HepG2 (cell line): ENCODE results near the gene NSMCE1. TPM values are rescaled to one million over a fixed set of nuclear protein-coding genes. Genes with fewer than 3 reads are reported as not detected.

Experiments
- ATAC-seq: fragments of 200-7000 bp; cut with Tn5 transposase; 3 replicates; pipeline ENCODE4 v1.9.1; 2020; ENCODE audit warnings: mild to moderate bottlenecking, moderate library complexity
- BruUV-seq: library from RNA; stranded (reverse); fragments of 400-500 nt; replicated peaks from 2 replicates; lab custom pipeline; 2021; lab: Mats Ljungman, UMichigan
- CTCF ChIA-PET: fragments of 300-600 bp; formaldehyde crosslinking; extraction: SDS; loops from one replicate; lab custom pipeline; 2021; ENCODE audit warnings: low total read pairs, inconsistent platforms, low intra/inter-chr PET ratio; lab: Yijun Ruan, JAX
- POLR2A ChIA-PET: fragments of 350-600 bp; sonication (Branson Sonifier 250); formaldehyde crosslinking; loops from one replicate; lab custom pipeline; 2020; ENCODE audit warnings: antibody characterized with exemption, inconsistent platforms; lab: Yijun Ruan, JAX
- DNase-seq: peaks from one replicate; pipeline ENCODE4 v3.0.0-alpha.2; 2015; ENCODE audit warnings: low spot score
- FAIRE-seq: peaks from 3 replicates; lab custom pipeline; 2011; peaks lifted over from hg19 to GRCh38; lab: Jason Lieb, UNC
- H2AFZ ChIP-seq: one replicate; pipeline ENCODE4 v1.6.1; 2011; ENCODE audit warnings: low read length, inconsistent platforms
- H3K27ac ChIP-seq: fragments of 300-600 bp; 3 replicates; pipeline ENCODE4 v1.8.0; 2011; ENCODE audit warnings: mixed run types, mild to moderate bottlenecking, mixed read lengths, low read length, inconsistent platforms; ENCODE audit not compliant: insufficient read depth; ENCODE audit errors: extremely low read length
- H3K27me3 ChIP-seq, 2 experiments: fragments of 200-600 bp in 1 of 2; 2 replicates in 1 of 2; 3 replicates in 1 of 2; pipeline versions ENCODE4 v1.6.0 to v1.8.0; 2011; ENCODE audit warnings: low read length in 2 of 2, mild to moderate bottlenecking in 2 of 2, moderate library complexity in 2 of 2, inconsistent platforms in 1 of 2; ENCODE audit not compliant: insufficient read depth in 2 of 2, control insufficient read depth in 1 of 2
- H3K36me3 ChIP-seq, 2 experiments: fragments of 200-600 bp in 1 of 2; replicated peaks in 1 of 2; 2 replicates in 1 of 2; 3 replicates in 1 of 2; pipeline versions ENCODE4 v1.5.1 to v1.8.0; 2011; ENCODE audit warnings: low read length in 2 of 2, inconsistent platforms in 1 of 2; ENCODE audit not compliant: insufficient read depth in 2 of 2, control insufficient read depth in 1 of 2
- H3K4me1 ChIP-seq: 2 replicates; pipeline ENCODE4 v1.5.1; 2012; ENCODE audit warnings: low read length, inconsistent platforms; ENCODE audit not compliant: insufficient read depth
- H3K4me2 ChIP-seq: 2 replicates; pipeline ENCODE4 v1.6.0; 2011; ENCODE audit warnings: low read depth, low read length, inconsistent platforms
- H3K4me3 ChIP-seq, 3 experiments: fragments of 200-600 bp in 1 of 3; sonication (generic), shearing (Covaris generic) in 1 of 3; replicated peaks in 1 of 3; 2 replicates each; pipeline ENCODE4 v1.5.1; 2011 to 2016; ENCODE audit warnings: low read length in 3 of 3, inconsistent platforms in 2 of 3, low read depth in 2 of 3, mild to moderate bottlenecking in 2 of 3, control low read depth in 1 of 3, mixed read lengths in 1 of 3; ENCODE audit not compliant: insufficient read depth in 1 of 3
- H3K79me2 ChIP-seq: one replicate; pipeline ENCODE4 v1.6.1; 2011; ENCODE audit warnings: low read length, inconsistent platforms; ENCODE audit not compliant: insufficient read depth
- H3K9ac ChIP-seq: 2 replicates; pipeline ENCODE4 v1.6.0; 2011; ENCODE audit warnings: mild to moderate bottlenecking, low read depth, low read length, inconsistent platforms; ENCODE audit not compliant: insufficient read depth
- H3K9me3 ChIP-seq: 2 replicates; pipeline ENCODE4 v1.5.1; 2012; ENCODE audit warnings: mild to moderate bottlenecking, low read length
- H4K20me1 ChIP-seq: 2 replicates; pipeline ENCODE4 v1.6.0; 2011; ENCODE audit warnings: inconsistent platforms, mild to moderate bottlenecking, low read length, moderate library complexity; ENCODE audit not compliant: insufficient read depth
- FOXC1 ChIP-seq: sonication (generic); formaldehyde crosslinking; IDR thresholded peaks from 2 replicates; pipeline ENCODE4 v1.8.0; 2022; ENCODE audit warnings: mild to moderate bottlenecking, missing genetic modification reagents, borderline replicate concordance
- FOXP1 ChIP-seq, 2 experiments: fragments of 450-650 bp in 1 of 2; IDR thresholded peaks; 2 replicates each; pipeline ENCODE4 v1.6.1; 2017 to 2018; ENCODE audit warnings: antibody characterized with exemption in 1 of 2
- HOXD1 ChIP-seq: sonication (generic); formaldehyde crosslinking; IDR thresholded peaks from 2 replicates; pipeline ENCODE4 v1.5.0; 2020; ENCODE audit warnings: missing genetic modification reagents
- MAZ ChIP-seq, 2 experiments: sonication (generic) in 1 of 2; formaldehyde crosslinking in 1 of 2; IDR thresholded peaks; 2 replicates each; pipeline versions ENCODE4 v1.5.0 to v1.6.1; 2012 to 2020; ENCODE audit warnings: low read depth in 2 of 2, mild to moderate bottlenecking in 2 of 2, borderline replicate concordance in 1 of 2, improper control_type of control experiment in 1 of 2, low read length in 1 of 2, missing genetic modification reagents in 1 of 2, moderate library complexity in 1 of 2
- NFE2 ChIP-seq: sonication (generic); formaldehyde crosslinking; IDR thresholded peaks from 2 replicates; pipeline ENCODE4 v1.4.0; 2020; ENCODE audit warnings: missing genetic modification reagents
- PAX8 ChIP-seq: sonication (generic); formaldehyde crosslinking; IDR thresholded peaks from 2 replicates; pipeline ENCODE4 v1.8.0; 2022; ENCODE audit warnings: mild to moderate bottlenecking, missing genetic modification reagents, borderline replicate concordance
- PHB2 ChIP-seq: fragments of 450-650 bp; IDR thresholded peaks from 2 replicates; pipeline ENCODE4 v1.6.1; 2018; ENCODE audit not compliant: partially characterized antibody
- REXO4 ChIP-seq: sonication (generic); formaldehyde crosslinking; IDR thresholded peaks from 2 replicates; pipeline ENCODE4 v1.8.0; 2022; ENCODE audit warnings: missing genetic modification reagents, mild to moderate bottlenecking, borderline replicate concordance
- SOX5 ChIP-seq: IDR thresholded peaks from 2 replicates; pipeline ENCODE4 v1.6.1; 2016; ENCODE audit warnings: borderline replicate concordance
- TCF7 ChIP-seq: sonication (generic); IDR thresholded peaks from 2 replicates; pipeline ENCODE4 v1.6.1; 2016; ENCODE audit warnings: antibody characterized with exemption, low read depth
- ZBTB3 ChIP-seq: sonication (generic); formaldehyde crosslinking; IDR thresholded peaks from 2 replicates; pipeline ENCODE4 v1.4.0; 2020; ENCODE audit warnings: low read depth, mild to moderate bottlenecking, moderate library complexity, missing genetic modification reagents, borderline replicate concordance
- ZNF337 ChIP-seq: sonication (generic); formaldehyde crosslinking; IDR thresholded peaks from 2 replicates; pipeline ENCODE4 v1.5.1; 2020; ENCODE audit warnings: missing genetic modification reagents, low read depth, mild to moderate bottlenecking, borderline replicate concordance
- ZNF501 ChIP-seq: sonication (generic); formaldehyde crosslinking; IDR thresholded peaks from 2 replicates; pipeline ENCODE4 v1.5.1; 2020; ENCODE audit warnings: mild to moderate bottlenecking, moderate library complexity, missing genetic modification reagents
- ZSCAN31 ChIP-seq: sonication (generic); formaldehyde crosslinking; IDR thresholded peaks from 2 replicates; pipeline ENCODE4 v1.5.0; 2020; ENCODE audit warnings: low read depth, mild to moderate bottlenecking, missing genetic modification reagents
- WGBS: methylation state at CpG from one replicate; pipeline ENCODE4 v1.1.6; 2017; ENCODE audit warnings: low lambda C conversion rate; 5-methylcytosine and 5-hydroxymethylcytosine counted together
- in situ Hi-C: cut with HindIII; loops from 2 replicates; pipeline ENCODE4 v1.10.0; 2017; ENCODE audit warnings: low pct_unique_long_range_greater_than_20kb; ENCODE audit not compliant: extremely low pct_ligation_motif_present
- intact Hi-C: fragments of 100-400 bp; cut with micrococcal nuclease; formaldehyde crosslinking; loops from one replicate; pipeline ENCODE4 v1.10.0; 2022; ENCODE audit not compliant: unreplicated experiment
- polyA plus RNA-seq, 8 experiments: library from polyadenylated mRNA; depleted of rRNA in 3 of 8; stranded (reverse) in 7 of 8; unstranded in 1 of 8; fragments of >200 nt; fragmentation: Illumina TruSeq in 4 of 8; extraction: Trizol in 4 of 8; gene quantifications; 2 replicates each; pipeline versions ENCODE4 v1.2.1 to v1.2.3, GENCODE V29; 2011 to 2016; ENCODE audit warnings: low read depth in 4 of 8, missing spikeins in 1 of 8, mixed read lengths in 1 of 8; ENCODE audit not compliant: insufficient read depth in 1 of 8
- total RNA-seq, 5 experiments: library from RNA; depleted of rRNA; stranded (reverse); fragments of >200 nt; fragmentation: Illumina TruSeq; extraction: Trizol; gene quantifications; 2 replicates each; pipeline ENCODE4 v1.2.3, GENCODE V29; 2016; ENCODE audit warnings: low read depth in 1 of 5
- TF ChIP-seq, protein P1 (sequence below): sonication (generic); formaldehyde crosslinking; IDR thresholded peaks from 2 replicates; pipeline ENCODE4 v1.8.0; 2022; ENCODE audit warnings: mild to moderate bottlenecking, missing genetic modification reagents; ENCODE audit not compliant: insufficient replicate concordance
- TF ChIP-seq, protein P2 (sequence below): sonication (generic); formaldehyde crosslinking; IDR thresholded peaks from 2 replicates; pipeline ENCODE4 v1.8.0; 2022; ENCODE audit warnings: mild to moderate bottlenecking, missing genetic modification reagents, moderate library complexity
- TF ChIP-seq, protein P3 (sequence below): sonication (generic); formaldehyde crosslinking; IDR thresholded peaks from 2 replicates; pipeline ENCODE4 v1.8.1; 2023; ENCODE audit warnings: missing genetic modification reagents, inconsistent platforms, borderline replicate concordance
- TF ChIP-seq, protein P4 (sequence below): sonication (generic); formaldehyde crosslinking; IDR thresholded peaks from 2 replicates; pipeline ENCODE4 v1.5.0; 2020; ENCODE audit warnings: missing genetic modification reagents

The NSMCE1 gene
- total and polyA plus RNA-seq, 2 of the 13 experiments (the other 11 are each of a cell fraction or from before 2014, with no cell fraction given) = 42.7 to 52.9 TPM

DNA sequence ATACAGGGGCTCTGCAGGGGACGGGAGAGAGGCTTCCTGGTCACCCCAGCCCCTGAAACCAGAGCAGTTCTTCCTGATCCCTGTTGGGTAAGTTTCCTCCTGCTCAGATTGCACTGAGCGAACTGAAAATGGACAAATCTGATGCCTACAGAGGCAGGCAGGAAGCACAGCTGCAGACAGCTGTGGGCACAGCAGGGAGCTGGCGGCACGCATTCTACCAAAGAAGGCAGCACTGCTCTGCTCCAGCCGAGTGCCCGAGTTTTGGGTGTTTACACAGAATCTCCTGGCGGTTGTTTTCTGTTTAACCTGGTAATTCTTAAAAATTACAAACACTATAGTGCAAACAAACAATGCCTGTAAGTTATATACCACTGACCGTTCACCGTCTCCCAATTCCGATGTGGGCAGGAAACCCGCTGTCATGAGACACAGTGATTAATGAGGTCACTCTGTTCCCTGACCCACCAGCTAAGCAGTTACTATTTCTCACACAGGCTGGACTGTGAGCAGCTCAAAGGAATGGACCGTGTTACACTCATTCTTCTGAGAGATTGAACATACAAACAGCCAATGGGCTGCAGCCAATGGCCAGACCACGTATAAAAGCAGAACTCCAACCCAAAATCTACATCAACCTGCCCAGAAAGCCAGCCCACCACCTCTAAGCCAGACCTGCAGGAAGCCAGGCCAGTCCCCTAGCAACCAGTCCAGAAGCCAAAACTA is 25.5 kb downstream of the NSMCE1 start (continued):
- TF ChIP-seq, protein P1, sequence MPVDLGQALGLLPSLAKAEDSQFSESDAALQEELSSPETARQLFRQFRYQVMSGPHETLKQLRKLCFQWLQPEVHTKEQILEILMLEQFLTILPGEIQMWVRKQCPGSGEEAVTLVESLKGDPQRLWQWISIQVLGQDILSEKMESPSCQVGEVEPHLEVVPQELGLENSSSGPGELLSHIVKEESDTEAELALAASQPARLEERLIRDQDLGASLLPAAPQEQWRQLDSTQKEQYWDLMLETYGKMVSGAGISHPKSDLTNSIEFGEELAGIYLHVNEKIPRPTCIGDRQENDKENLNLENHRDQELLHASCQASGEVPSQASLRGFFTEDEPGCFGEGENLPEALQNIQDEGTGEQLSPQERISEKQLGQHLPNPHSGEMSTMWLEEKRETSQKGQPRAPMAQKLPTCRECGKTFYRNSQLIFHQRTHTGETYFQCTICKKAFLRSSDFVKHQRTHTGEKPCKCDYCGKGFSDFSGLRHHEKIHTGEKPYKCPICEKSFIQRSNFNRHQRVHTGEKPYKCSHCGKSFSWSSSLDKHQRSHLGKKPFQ (CRISPR knock-in tag) = no peak
- TF ChIP-seq MAZ (IDR thresholded peaks at IDR 0.05; ENCODE audit: borderline replicate concordance, low read depth, low read length) (no peak), MAZ (CRISPR knock-in tag; IDR thresholded peaks at IDR 0.05; ENCODE audit: low read depth) (no peak), HOXD1 (CRISPR knock-in tag) (peak; percentile 76; the same call in 1 of the 2 replicates), FOXP1 (IDR thresholded peaks at IDR 0.05) (no peak), FOXP1 (CRISPR knock-in tag; IDR thresholded peaks at IDR 0.05) (peak; percentile 71), SOX5 (CRISPR knock-in tag) (peak; percentile 43; the same call in 1 of the 2 replicates), PAX8 (CRISPR knock-in tag) (no peak)

DNA sequence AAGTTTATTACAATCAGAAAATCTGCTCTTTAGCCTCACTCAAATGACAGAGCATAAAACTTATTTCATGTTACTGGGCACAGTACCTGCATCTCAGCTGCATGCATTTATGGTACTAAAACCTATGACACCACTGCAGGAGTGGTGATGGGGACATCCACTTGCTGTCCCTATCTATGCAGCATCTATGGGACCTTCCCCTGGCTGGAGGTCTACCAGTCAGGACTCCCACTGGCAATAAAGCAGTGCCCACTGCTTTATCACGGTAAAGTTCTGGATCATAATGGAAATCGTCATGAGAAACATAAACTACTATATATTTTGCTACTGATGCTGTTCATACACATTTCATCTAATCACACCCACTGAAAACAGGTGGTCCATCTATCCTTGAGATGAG is 26.2 kb downstream of the NSMCE1 start:
- DNase-seq (no peak), FAIRE-seq (peak; percentile 12), ATAC-seq (no peak)
- no peak overlapping the region for H3K4me3 ChIP-seq
- H2AFZ ChIP-seq = no peak overlapping the region
- H4K20me1 ChIP-seq = no peaks in the 10 kb centered on the region
- peak overlapping the region; percentile 43; the same call in 1 of the 2 replicates for H3K4me2 ChIP-seq
- peaks cover 1 to 16% of the 10 kb centered on the region in 2 experiments for H3K36me3 ChIP-seq
- no TSS peak for BruUV-seq
- peaks cover 21% of the 10 kb centered on the region for H3K4me1 ChIP-seq
- CTCF ChIA-PET = no interaction called here
- 95% methylated on average over 2 of the region's 2 CpGs for WGBS
- H3K9me3 ChIP-seq = no peaks in the 10 kb centered on the region
- in situ Hi-C loops = no loop called here
- peaks cover 4% of the 10 kb centered on the region for H3K79me2 ChIP-seq
- no peak overlapping the region for H3K9ac ChIP-seq
- POLR2A ChIA-PET = interaction anchor here (1.6 kb wide), 1 partner anchor 26 kb away, joined by 5 read pairs; the partner anchor contains the start of gene NSMCE1
- intact Hi-C loops = loop anchor here (2.0 kb wide), 1 partner anchor 22 kb away; no protein-coding TSS in a partner anchor
- H3K27ac ChIP-seq = peak overlapping the region; percentile 45
- no peaks in the 10 kb centered on the region for H3K27me3 ChIP-seq
- TF ChIP-seq ZNF501 = no peak
- no peak for TF ChIP-seq NFE2
- no peak for TF ChIP-seq ZBTB3
- no peak for TF ChIP-seq TCF7
- no peak for TF ChIP-seq ZNF337
- TF ChIP-seq, protein P2, sequence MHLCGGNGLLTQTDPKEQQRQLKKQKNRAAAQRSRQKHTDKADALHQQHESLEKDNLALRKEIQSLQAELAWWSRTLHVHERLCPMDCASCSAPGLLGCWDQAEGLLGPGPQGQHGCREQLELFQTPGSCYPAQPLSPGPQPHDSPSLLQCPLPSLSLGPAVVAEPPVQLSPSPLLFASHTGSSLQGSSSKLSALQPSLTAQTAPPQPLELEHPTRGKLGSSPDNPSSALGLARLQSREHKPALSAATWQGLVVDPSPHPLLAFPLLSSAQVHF (CRISPR knock-in tag) = no peak
- TF ChIP-seq PHB2 = no peak
- no peak for TF ChIP-seq ZSCAN31
- TF ChIP-seq, protein P3, sequence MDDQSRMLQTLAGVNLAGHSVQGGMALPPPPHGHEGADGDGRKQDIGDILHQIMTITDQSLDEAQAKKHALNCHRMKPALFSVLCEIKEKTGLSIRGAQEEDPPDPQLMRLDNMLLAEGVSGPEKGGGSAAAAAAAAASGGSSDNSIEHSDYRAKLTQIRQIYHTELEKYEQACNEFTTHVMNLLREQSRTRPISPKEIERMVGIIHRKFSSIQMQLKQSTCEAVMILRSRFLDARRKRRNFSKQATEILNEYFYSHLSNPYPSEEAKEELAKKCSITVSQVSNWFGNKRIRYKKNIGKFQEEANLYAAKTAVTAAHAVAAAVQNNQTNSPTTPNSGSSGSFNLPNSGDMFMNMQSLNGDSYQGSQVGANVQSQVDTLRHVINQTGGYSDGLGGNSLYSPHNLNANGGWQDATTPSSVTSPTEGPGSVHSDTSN (CRISPR knock-in tag) = no peak
- TF ChIP-seq FOXC1 (CRISPR knock-in tag) = no peak
- no peak for TF ChIP-seq REXO4
- TF ChIP-seq, protein P4, sequence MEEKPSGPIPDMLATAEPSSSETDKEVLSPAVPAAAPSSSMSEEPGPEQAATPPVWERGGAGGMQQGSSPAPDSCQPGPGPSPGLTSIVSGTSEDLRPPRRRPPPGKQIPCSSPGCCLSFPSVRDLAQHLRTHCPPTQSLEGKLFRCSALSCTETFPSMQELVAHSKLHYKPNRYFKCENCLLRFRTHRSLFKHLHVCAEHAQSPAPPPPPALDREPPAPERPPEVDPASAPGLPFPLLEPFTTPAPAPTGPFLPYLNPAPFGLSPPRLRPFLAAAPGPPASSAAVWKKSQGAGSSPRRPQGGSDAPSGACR (CRISPR knock-in tag) = no peak
